Measurements from ENCODE around the gene RNU7-1. TPM values are rescaled to one million over a fixed set of nuclear protein-coding genes. Genes with fewer than 3 reads are reported as not detected.

Gene RNU7-1
- total and polyA plus RNA-seq, 10 of the 15 experiments (the other 5 are each of a cell fraction or from before 2014, with no cell fraction given) = not detected

DNA sequence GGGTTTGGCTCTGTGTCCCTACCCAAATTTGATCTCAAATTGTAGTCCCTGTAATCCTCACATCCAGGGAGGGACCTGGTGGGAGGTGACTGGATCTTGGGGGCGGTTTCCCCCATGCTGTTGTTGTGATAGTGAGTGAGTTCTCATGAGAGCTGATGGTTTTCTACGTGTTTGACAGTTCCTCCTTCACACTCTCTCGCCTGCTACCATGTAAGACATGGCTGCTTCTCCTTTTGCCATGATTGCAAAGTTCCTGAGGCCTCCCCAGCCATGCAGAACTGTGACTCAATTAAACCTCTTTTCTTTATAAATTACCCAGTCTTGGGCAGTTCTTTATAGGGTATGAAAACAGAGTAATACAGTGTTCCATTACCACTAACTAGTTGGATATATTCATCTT lies 49.3 kb upstream of the RNU7-1 start (continued):
- TF ChIP-seq E2F8 (IDR thresholded peaks at IDR 0.05; ENCODE audit: low read depth, partially characterized antibody) (no peak), ZSCAN29 (IDR thresholded peaks at IDR 0.05) (no peak)

- DNase-seq (ENCODE audit: low read depth, low spot score) (no peak), ATAC-seq (no peak), FAIRE-seq (no peak)
- peaks cover 7% of the 10 kb centered on the region; the same call in 1 of the 2 replicates for H3K4me1 ChIP-seq (ENCODE audit: control insufficient read depth, insufficient read depth, low read length)
- TF ChIP-seq CBFB (IDR thresholded peaks at IDR 0.05; ENCODE audit: low read depth) = no peak
- TF ChIP-seq BRCA1 (IDR thresholded peaks at IDR 0.05; ENCODE audit: low read depth, low read length) = no peak
- no peak for TF ChIP-seq ZNF24 (IDR thresholded peaks at IDR 0.05)
- TF ChIP-seq CTCF (IDR thresholded peaks at IDR 0.05 in 2 of 3, conservative IDR thresholded peaks at IDR 0.05 in 1 of 3; ENCODE audit: control insufficient read depth in 2 of 3, extremely low read depth in 1 of 3, insufficient read depth in 1 of 3, low read depth in 3 of 3, low read length in 3 of 3) = no peak
- no peak for TF ChIP-seq EGR1 (IDR thresholded peaks at IDR 0.05; ENCODE audit: borderline replicate concordance in 1 of 2, low read depth in 2 of 2, low read length in 2 of 2)
- TF ChIP-seq FOXM1 (IDR thresholded peaks at IDR 0.05; ENCODE audit: low read depth, low read length) = no peak
- no peak for TF ChIP-seq HCFC1 (IDR thresholded peaks at IDR 0.05; ENCODE audit: low read length)
- TF ChIP-seq KDM1A (IDR thresholded peaks at IDR 0.05; ENCODE audit: borderline replicate concordance) = no peak
- no peak for TF ChIP-seq POLR2AphosphoS5 (IDR thresholded peaks at IDR 0.05; ENCODE audit: low read length)
- no peak for TF ChIP-seq NFXL1 (IDR thresholded peaks at IDR 0.05; ENCODE audit: borderline replicate concordance)
- TF ChIP-seq RAD21 (IDR thresholded peaks at IDR 0.05; ENCODE audit: insufficient read depth, low read depth, low read length) = no peak
- TF ChIP-seq, protein P1, sequence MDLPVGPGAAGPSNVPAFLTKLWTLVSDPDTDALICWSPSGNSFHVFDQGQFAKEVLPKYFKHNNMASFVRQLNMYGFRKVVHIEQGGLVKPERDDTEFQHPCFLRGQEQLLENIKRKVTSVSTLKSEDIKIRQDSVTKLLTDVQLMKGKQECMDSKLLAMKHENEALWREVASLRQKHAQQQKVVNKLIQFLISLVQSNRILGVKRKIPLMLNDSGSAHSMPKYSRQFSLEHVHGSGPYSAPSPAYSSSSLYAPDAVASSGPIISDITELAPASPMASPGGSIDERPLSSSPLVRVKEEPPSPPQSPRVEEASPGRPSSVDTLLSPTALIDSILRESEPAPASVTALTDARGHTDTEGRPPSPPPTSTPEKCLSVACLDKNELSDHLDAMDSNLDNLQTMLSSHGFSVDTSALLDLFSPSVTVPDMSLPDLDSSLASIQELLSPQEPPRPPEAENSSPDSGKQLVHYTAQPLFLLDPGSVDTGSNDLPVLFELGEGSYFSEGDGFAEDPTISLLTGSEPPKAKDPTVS (IDR thresholded peaks at IDR 0.05; ENCODE audit: low read depth, low read length) = no peak
- TF ChIP-seq EZH2 (IDR thresholded peaks at IDR 0.05; ENCODE audit: borderline replicate concordance, control insufficient read depth, low read depth, low read length) = no peak
- TF ChIP-seq MXI1 (IDR thresholded peaks at IDR 0.05; ENCODE audit: low read depth, low read length) = no peak
- no peak overlapping the region for H3K4me2 ChIP-seq (ENCODE audit: control insufficient read depth, insufficient read depth)
- no peak overlapping the region for H3K27ac ChIP-seq (ENCODE audit: control insufficient read depth, insufficient read depth)
- in situ Hi-C loops (cut with MboI) = no loop called here
- POLR2A ChIA-PET = no interaction called here
- WGBS (ENCODE audit: insufficient coverage, insufficient replicate concordance, low lambda C conversion rate, missing lambda C conversion rate) = 73% methylated on average over 6 of the region's 6 CpGs
- SMC1A ChIA-PET (ENCODE audit: uncharacterized antibody, unreplicated experiment) = interaction anchor here (0.8 to 1.1 kb wide), 2 partner anchors 10 to 125 kb away, joined by 3 read pairs; no protein-coding TSS in a partner anchor
- no TSS peak for BruUV-seq (replicated peaks)
- CTCF ChIA-PET = interaction anchor here (0.9 to 2.4 kb wide), 4 partner anchors 24 to 211 kb away, joined by 4 to 9 read pairs (median 6); partner anchors contain the start of gene SPSB2
- H3K27me3 ChIP-seq (replicated peaks in 1 of 2; ENCODE audit: control insufficient read depth in 2 of 2, insufficient read depth in 2 of 2, low read length in 1 of 2) = no peaks in the 10 kb centered on the region
- intact Hi-C loops (cut with micrococcal nuclease; ENCODE audit: unreplicated experiment) = no loop called here
- H3K9ac ChIP-seq (ENCODE audit: control insufficient read depth, insufficient read depth, low read length) = no peak overlapping the region
- no peaks in the 10 kb centered on the region for H3K36me3 ChIP-seq (ENCODE audit: control insufficient read depth in 2 of 2, insufficient read depth in 2 of 2, low read length in 1 of 2)
- H2AFZ ChIP-seq (ENCODE audit: control insufficient read depth, low read depth, low read length) = no peak overlapping the region
- no peaks in the 10 kb centered on the region for H3K9me3 ChIP-seq (replicated peaks; ENCODE audit: control insufficient read depth, insufficient read depth, low read length)
- no peaks in the 10 kb centered on the region for H3K79me2 ChIP-seq (ENCODE audit: control insufficient read depth, insufficient read depth, low read length)
- H4K20me1 ChIP-seq (ENCODE audit: control insufficient read depth, insufficient read depth) = no peaks in the 10 kb centered on the region
- no peak overlapping the region for H3K4me3 ChIP-seq
- RAD21 ChIA-PET (ENCODE audit: unreplicated experiment) = no interaction called here
Observed at GRCh38 chr12:6896846-6897435, 46.7 kb upstream of the RNU7-1 start.

All from GM12878 (cell line).